ENCODE results near the gene MACF1. TPM values are rescaled to one million over a fixed set of nuclear protein-coding genes. Genes with fewer than 3 reads are reported as not detected.

The MACF1 gene
- total RNA-seq, 1 experiment from 2014 or later = 190 TPM

DNA sequence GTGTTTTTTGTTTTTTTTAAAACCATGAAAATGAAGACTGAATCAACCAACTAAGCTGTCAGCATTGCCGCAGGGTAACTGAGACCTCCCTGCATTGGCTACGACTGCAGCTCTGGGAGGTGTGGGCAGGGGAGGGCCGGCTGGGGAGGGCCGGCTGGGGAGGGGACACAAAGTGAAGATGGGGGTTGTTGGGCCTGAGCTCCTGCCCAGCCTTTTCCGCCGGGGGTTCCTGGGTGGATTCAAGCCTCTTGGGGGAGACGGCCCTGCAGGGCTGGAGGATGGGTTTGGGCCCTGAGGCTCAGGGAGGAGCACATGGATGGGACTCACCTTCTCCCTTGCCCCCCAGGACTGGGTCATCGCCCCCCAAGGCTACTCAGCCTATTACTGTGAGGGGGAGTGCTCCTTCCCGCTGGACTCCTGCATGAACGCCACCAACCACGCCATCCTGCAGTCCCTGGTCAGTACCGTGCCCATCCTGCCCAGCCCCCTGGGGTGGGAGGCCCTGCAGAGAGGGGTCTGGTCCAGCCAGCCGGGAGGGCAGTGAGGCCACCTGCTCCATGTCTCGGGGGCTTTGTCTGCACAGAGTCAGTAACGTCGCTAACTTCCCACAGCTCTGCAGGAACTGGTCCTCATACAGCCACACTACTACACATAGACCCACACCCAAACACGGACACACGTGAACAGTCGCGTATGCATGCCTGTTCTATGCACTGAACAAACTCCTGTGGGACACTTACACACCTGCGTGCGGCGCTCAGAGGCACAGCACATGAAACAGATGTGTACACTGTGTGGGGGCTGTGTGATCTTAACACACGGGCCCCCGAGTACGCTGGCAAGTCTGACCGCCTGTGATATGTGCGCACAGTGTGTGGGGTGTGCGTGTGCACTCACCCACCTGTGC is 318.4 kb downstream of the MACF1 start:
- TF ChIP-seq, protein P1, sequence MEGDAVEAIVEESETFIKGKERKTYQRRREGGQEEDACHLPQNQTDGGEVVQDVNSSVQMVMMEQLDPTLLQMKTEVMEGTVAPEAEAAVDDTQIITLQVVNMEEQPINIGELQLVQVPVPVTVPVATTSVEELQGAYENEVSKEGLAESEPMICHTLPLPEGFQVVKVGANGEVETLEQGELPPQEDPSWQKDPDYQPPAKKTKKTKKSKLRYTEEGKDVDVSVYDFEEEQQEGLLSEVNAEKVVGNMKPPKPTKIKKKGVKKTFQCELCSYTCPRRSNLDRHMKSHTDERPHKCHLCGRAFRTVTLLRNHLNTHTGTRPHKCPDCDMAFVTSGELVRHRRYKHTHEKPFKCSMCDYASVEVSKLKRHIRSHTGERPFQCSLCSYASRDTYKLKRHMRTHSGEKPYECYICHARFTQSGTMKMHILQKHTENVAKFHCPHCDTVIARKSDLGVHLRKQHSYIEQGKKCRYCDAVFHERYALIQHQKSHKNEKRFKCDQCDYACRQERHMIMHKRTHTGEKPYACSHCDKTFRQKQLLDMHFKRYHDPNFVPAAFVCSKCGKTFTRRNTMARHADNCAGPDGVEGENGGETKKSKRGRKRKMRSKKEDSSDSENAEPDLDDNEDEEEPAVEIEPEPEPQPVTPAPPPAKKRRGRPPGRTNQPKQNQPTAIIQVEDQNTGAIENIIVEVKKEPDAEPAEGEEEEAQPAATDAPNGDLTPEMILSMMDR (conservative IDR thresholded peaks at IDR 0.05) = no peak
- no peak overlapping the region for H2BK15ac ChIP-seq (ENCODE audit: low read depth, low read length)
- H2BK120ac ChIP-seq (ENCODE audit: low read depth, low read length, poor library complexity, severe bottlenecking) = no peak overlapping the region
- no peak overlapping the region for H3K4me2 ChIP-seq (ENCODE audit: insufficient read depth, insufficient read length, low read length)
- H2BK5ac ChIP-seq (ENCODE audit: insufficient read length, low read length) = no peak overlapping the region
- Mint-ChIP-seq H3K9me3 (no peaks in the 10 kb centered on the region; a peak in 1 of 5 replicates), H3K4me3 (no peak overlapping the region), H3K27ac (peak overlapping the region in 1 of 3 experiments; percentile 70; a peak in 1 of 7 replicates), H3K36me3 (ENCODE audit: insufficient read depth in 1 of 3, low read depth in 3 of 3) (peaks cover 0 to 7% (median 0%) of the 10 kb centered on the region in 3 experiments; a peak in 2 of 7 replicates), H3K27me3 (ENCODE audit: low read depth) (peaks cover 4% of the 10 kb centered on the region; the same call in 1 of the 2 replicates), H3K4me1 (peaks cover 0 to 5% of the 10 kb centered on the region in 2 experiments; a peak in 2 of 4 replicates)
- H3K4me1 ChIP-seq (ENCODE audit: insufficient read depth, low read length) = no peaks in the 10 kb centered on the region
- no peak overlapping the region for H2BK12ac ChIP-seq (ENCODE audit: insufficient read length, low read depth, low read length)
- H3K79me1 ChIP-seq (ENCODE audit: insufficient read depth, low read depth, low read length, poor library complexity, severe bottlenecking) = no peaks in the 10 kb centered on the region
- H3K27me3 ChIP-seq (ENCODE audit: insufficient read depth, low read length) = no peaks in the 10 kb centered on the region
- H3K4ac ChIP-seq (ENCODE audit: low read depth, low read length) = no peak overlapping the region
- H3K27ac ChIP-seq (ENCODE audit: insufficient read length, low read depth, low read length) = no peak overlapping the region
- H4K5ac ChIP-seq (ENCODE audit: insufficient read length, low read depth, low read length) = no peak overlapping the region
- H3K23ac ChIP-seq (ENCODE audit: insufficient read length, low read depth, low read length) = no peak overlapping the region
- no peak overlapping the region for H3K9ac ChIP-seq (ENCODE audit: extremely low read depth, insufficient read length, low read length)
- H3K79me2 ChIP-seq (ENCODE audit: insufficient read depth, low read length) = no peaks in the 10 kb centered on the region
- no peaks in the 10 kb centered on the region for H3K23me2 ChIP-seq (ENCODE audit: insufficient read length, low read depth, low read length, poor library complexity, severe bottlenecking)
- no peak overlapping the region for H2AFZ ChIP-seq (ENCODE audit: low read length)
- H2AK5ac ChIP-seq (ENCODE audit: insufficient read length, low read length) = no peak overlapping the region
- no peak overlapping the region for H3T11ph ChIP-seq (ENCODE audit: low read length)
- no peak overlapping the region for H3K56ac ChIP-seq (ENCODE audit: insufficient read length, low read depth, low read length)
- no peak overlapping the region for H3K18ac ChIP-seq (ENCODE audit: insufficient read length, low read depth, low read length)
- DNase-seq = no peak
- H3K14ac ChIP-seq (ENCODE audit: insufficient read depth, low read length) = no peak overlapping the region
- H4K20me1 ChIP-seq (ENCODE audit: control insufficient read depth, insufficient read depth, insufficient read length) = no peaks in the 10 kb centered on the region
- no peaks in the 10 kb centered on the region for H3K9me3 ChIP-seq (ENCODE audit: control insufficient read depth, low read depth, low read length)
- WGBS (ENCODE audit: extremely low coverage, insufficient read length, low lambda C conversion rate) = no CpG with 5 or more reads among the region's 29 CpGs
- no peak overlapping the region for H2BK20ac ChIP-seq (ENCODE audit: low read depth, low read length, poor library complexity, severe bottlenecking)
- H4K8ac ChIP-seq (replicated peaks; ENCODE audit: insufficient read length, low read depth, low read length) = no peak overlapping the region
- H4K91ac ChIP-seq (ENCODE audit: insufficient read length, low read depth, low read length) = no peak overlapping the region
